ENCODE measurements around the gene WBP2. TPM values are rescaled to one million over a fixed set of nuclear protein-coding genes. Genes with fewer than 3 reads are reported as not detected.
"Not testable (repeated sequence)": the region's sequence is repeated elsewhere in the genome, so short reads cannot be mapped to it uniquely, and the experiment has no call there.

WBP2 gene
- total RNA-seq, 1 donor = 31.1 TPM

- H3K27me3 ChIP-seq (ENCODE audit: insufficient read depth, low read length) = no peaks in the 10 kb centered on the region
- H3K4me3 ChIP-seq (ENCODE audit: insufficient read depth, low read length) = no peak overlapping the region
- H3K27ac ChIP-seq (ENCODE audit: low read depth, low read length) = no peak overlapping the region
- peak; percentile 72 for DNase-seq (ENCODE audit: insufficient read length, low spot score, missing footprints)
- peak overlapping the region; percentile 57 for H2AFZ ChIP-seq (ENCODE audit: low read length)
- H3K79me2 ChIP-seq (ENCODE audit: insufficient read depth, low read length) = no peaks in the 10 kb centered on the region
- H4K20me1 ChIP-seq (ENCODE audit: insufficient read depth, low read length) = no peaks in the 10 kb centered on the region
- TF ChIP-seq CTCF (IDR thresholded peaks at IDR 0.05; ENCODE audit: extremely low read depth, low read depth, low read length) = no peak
- no peaks in the 10 kb centered on the region for H3K9me3 ChIP-seq (ENCODE audit: low read depth, low read length)
- peak overlapping the region; percentile 13 for H3K4me2 ChIP-seq (ENCODE audit: insufficient read depth, low read length)
- no peaks in the 10 kb centered on the region for H3K36me3 ChIP-seq (ENCODE audit: insufficient read depth, low read length)
- H3K4me1 ChIP-seq (ENCODE audit: insufficient read depth, low read length) = peaks cover 5% of the 10 kb centered on the region
Measured at GRCh38 chr17:75864448-75864871, 9.3 kb upstream of the WBP2 start.

- H3K79me2 ChIP-seq (ENCODE audit: insufficient read depth, low read length) = no peaks in the 10 kb centered on the region
- H3K27me3 ChIP-seq (ENCODE audit: insufficient read depth, low read length) = no peaks in the 10 kb centered on the region
- no peak for TF ChIP-seq CTCF (IDR thresholded peaks at IDR 0.05; ENCODE audit: extremely low read depth, low read depth, low read length)
- no peaks in the 10 kb centered on the region for H3K36me3 ChIP-seq (ENCODE audit: insufficient read depth, low read length)
- no peak overlapping the region for H3K4me2 ChIP-seq (ENCODE audit: insufficient read depth, low read length)
- peak overlapping the region; percentile 3 for H2AFZ ChIP-seq (ENCODE audit: low read length)
- DNase-seq (ENCODE audit: insufficient read length, low spot score, missing footprints) = peak; percentile 21
- no peak overlapping the region for H3K27ac ChIP-seq (ENCODE audit: low read depth, low read length)
- no peaks in the 10 kb centered on the region for H4K20me1 ChIP-seq (ENCODE audit: insufficient read depth, low read length)
- H3K9me3 ChIP-seq (ENCODE audit: low read depth, low read length) = no peaks in the 10 kb centered on the region
- H3K4me1 ChIP-seq (ENCODE audit: insufficient read depth, low read length) = no peaks in the 10 kb centered on the region
- no peak overlapping the region for H3K4me3 ChIP-seq (ENCODE audit: insufficient read depth, low read length)
Measured at GRCh38 chr17:75861927-75862317, 6.8 kb upstream of the WBP2 start.

- peaks cover 12% of the 10 kb centered on the region for H3K4me1 ChIP-seq (ENCODE audit: insufficient read depth, low read length)
- not testable (repeated sequence) for H3K4me3 ChIP-seq (ENCODE audit: insufficient read depth, low read length); H3K9me3 ChIP-seq (ENCODE audit: low read depth, low read length); H2AFZ ChIP-seq (ENCODE audit: low read length); H4K20me1 ChIP-seq (ENCODE audit: insufficient read depth, low read length); H3K4me2 ChIP-seq (ENCODE audit: insufficient read depth, low read length); DNase-seq (ENCODE audit: insufficient read length, low spot score, missing footprints); H3K36me3 ChIP-seq (ENCODE audit: insufficient read depth, low read length); H3K27me3 ChIP-seq (ENCODE audit: insufficient read depth, low read length); H3K27ac ChIP-seq (ENCODE audit: low read depth, low read length); H3K79me2 ChIP-seq (ENCODE audit: insufficient read depth, low read length)
Measured at GRCh38 chr17:75859358-75859757, 4.2 kb upstream of the WBP2 start.

GRCh38 chr17:75856062-75856756 lies 1.1 kb upstream of the WBP2 start:
- Histone ChIP-seq H3K4me3 (ENCODE audit: insufficient read depth, low read length) (peak overlapping the region; percentile 100), H3K36me3 (ENCODE audit: insufficient read depth, low read length) (peaks cover 5% of the 10 kb centered on the region), H3K79me2 (ENCODE audit: insufficient read depth, low read length) (peaks cover 25% of the 10 kb centered on the region), H3K9me3 (ENCODE audit: low read depth, low read length) (no peaks in the 10 kb centered on the region), H2AFZ (ENCODE audit: low read length) (peak overlapping the region; percentile 97), H3K4me1 (ENCODE audit: insufficient read depth, low read length) (peaks cover 26% of the 10 kb centered on the region), H3K4me2 (ENCODE audit: insufficient read depth, low read length) (peak overlapping the region; percentile 85), H3K27me3 (ENCODE audit: insufficient read depth, low read length) (no peaks in the 10 kb centered on the region), H3K27ac (ENCODE audit: low read depth, low read length) (peak overlapping the region; percentile 84), H4K20me1 (ENCODE audit: insufficient read depth, low read length) (peaks cover 3% of the 10 kb centered on the region)
- DNase-seq (ENCODE audit: insufficient read length, low spot score, missing footprints) = peak; percentile 77
- no peak for TF ChIP-seq CTCF (IDR thresholded peaks at IDR 0.05; ENCODE audit: extremely low read depth, low read depth, low read length)

Data from osteoblast (primary cell).